Keratinocyte (primary cell): ENCODE results near the gene OSBPL10. TPM values are rescaled to one million over a fixed set of nuclear protein-coding genes. Genes with fewer than 3 reads are reported as not detected.

Source experiments
- DNase-seq: peaks from one replicate; pipeline ENCODE4 v3.0.0-alpha.2; 2011; ENCODE audit warnings: low read depth, missing footprints, low spot score
- FAIRE-seq: peaks from 2 replicates; lab custom pipeline; 2011; peaks lifted over from hg19 to GRCh38; lab: Jason Lieb, UNC
- H2AFZ ChIP-seq: 2 replicates; pipeline ENCODE4 v1.6.0; 2012; ENCODE audit warnings: low read length, control low read depth, inconsistent platforms; ENCODE audit not compliant: control insufficient read depth
- H3K27ac ChIP-seq: 2 replicates; pipeline ENCODE4 v1.5.1; 2011; ENCODE audit warnings: low read length; ENCODE audit not compliant: control insufficient read depth, insufficient read depth
- H3K27me3 ChIP-seq: 3 replicates; pipeline ENCODE4 v1.6.0; 2011; ENCODE audit warnings: low read length; ENCODE audit not compliant: control insufficient read depth, insufficient read depth; ENCODE audit errors: extremely low read depth
- H3K36me3 ChIP-seq, 2 experiments: 2 replicates in 1 of 2; 3 replicates in 1 of 2; pipeline ENCODE4 v1.5.1; 2011; ENCODE audit warnings: low read length in 2 of 2, mild to moderate bottlenecking in 1 of 2; ENCODE audit not compliant: control insufficient read depth in 2 of 2, insufficient read depth in 2 of 2; ENCODE audit errors: extremely low read depth in 1 of 2
- H3K4me1 ChIP-seq: 3 replicates; pipeline ENCODE4 v1.5.1; 2011; ENCODE audit warnings: low read length; ENCODE audit not compliant: control insufficient read depth, insufficient read depth; ENCODE audit errors: extremely low read depth
- H3K4me2 ChIP-seq: 3 replicates; pipeline ENCODE4 v1.6.0; 2011; ENCODE audit warnings: low read depth, low read length; ENCODE audit not compliant: control insufficient read depth, insufficient read depth; ENCODE audit errors: extremely low read depth
- H3K4me3 ChIP-seq, 3 experiments: fragments of 200-600 bp in 1 of 3; sonication (generic) in 1 of 3; 2 replicates in 2 of 3; 3 replicates in 1 of 3; pipeline ENCODE4 v1.5.1; 2011 to 2016; ENCODE audit warnings: low read length in 3 of 3, mild to moderate bottlenecking in 3 of 3, control low read depth in 2 of 3, inconsistent platforms in 1 of 3, low read depth in 1 of 3, mixed read lengths in 1 of 3, mixed run types in 1 of 3, moderate library complexity in 1 of 3; ENCODE audit not compliant: control insufficient read depth in 2 of 3, insufficient read depth in 2 of 3; ENCODE audit errors: extremely low read depth in 1 of 3
- H3K79me2 ChIP-seq: 2 replicates; pipeline ENCODE4 v1.6.0; 2012; ENCODE audit warnings: low read length; ENCODE audit not compliant: control insufficient read depth, insufficient read depth
- H3K9ac ChIP-seq: 3 replicates; pipeline ENCODE4 v1.6.0; 2011; ENCODE audit warnings: low read length; ENCODE audit not compliant: control insufficient read depth, insufficient read depth; ENCODE audit errors: extremely low read depth
- H3K9me1 ChIP-seq: 3 replicates; pipeline ENCODE4 v1.6.0; 2011; ENCODE audit warnings: low read length; ENCODE audit not compliant: control insufficient read depth, insufficient read depth; ENCODE audit errors: extremely low read depth
- H3K9me3 ChIP-seq: 2 replicates; pipeline ENCODE4 v1.5.1; 2012; ENCODE audit warnings: low read depth, low read length; ENCODE audit not compliant: control insufficient read depth
- H4K20me1 ChIP-seq: 3 replicates; pipeline ENCODE4 v1.6.0; 2011; ENCODE audit warnings: low read length; ENCODE audit not compliant: control insufficient read depth, insufficient read depth; ENCODE audit errors: extremely low read depth
- CTCF ChIP-seq, 3 experiments: IDR thresholded peaks in 1 of 3; conservative IDR thresholded peaks in 1 of 3; optimal IDR thresholded peaks in 1 of 3; 2 replicates in 2 of 3; 3 replicates in 1 of 3; pipeline versions ENCODE3 to v1.5.1; 2011; ENCODE audit warnings: low read length in 3 of 3, mild to moderate bottlenecking in 3 of 3, moderate library complexity in 2 of 3, control low read depth in 1 of 3, inconsistent platforms in 1 of 3; ENCODE audit not compliant: insufficient read depth in 2 of 3; ENCODE audit errors: extremely low read depth in 1 of 3
- EZH2 ChIP-seq: IDR thresholded peaks from one replicate; pipeline ENCODE4 v1.6.1; 2012; ENCODE audit warnings: inconsistent platforms, mild to moderate bottlenecking, low read length, moderate library complexity
- dilution Hi-C: fragments of 300-500 bp; cut with MboI; formaldehyde crosslinking; loops from one replicate; pipeline ENCODE4 v1.7.0; 2020; ENCODE audit warnings: low sequenced_read_pairs; ENCODE audit not compliant: extremely low pct_ligation_motif_present
- polyA plus RNA-seq, 5 experiments: library from polyadenylated mRNA; depleted of rRNA in 3 of 5; stranded (reverse) in 3 of 5; stranded (forward) in 1 of 5; unstranded in 1 of 5; fragments of >200 nt; gene quantifications; 1 replicate in 1 of 5; 2 replicates in 3 of 5; 3 replicates in 1 of 5; pipeline versions ENCODE4 v1.2.1 to v1.2.3, GENCODE V29; 2011 to 2012; ENCODE audit warnings: missing spikeins in 2 of 5, low read depth in 1 of 5, low replicate concordance in 1 of 5

The OSBPL10 gene
- polyA plus RNA-seq, 1 donor (not counting 4 experiments of a cell fraction or from before 2014, with no cell fraction given), result 50.1 TPM

GRCh38 chr3:31968369-31968926 is 12.6 kb downstream of the OSBPL10 start:
- H3K4me1 ChIP-seq, result peaks cover 37% of the 10 kb centered on the region
- no peak overlapping the region for H2AFZ ChIP-seq
- H3K27me3 ChIP-seq, result no peaks in the 10 kb centered on the region
- peak overlapping the region; percentile 76 for H3K9ac ChIP-seq
- FAIRE-seq (peak; percentile 57), DNase-seq (no peak)
- peak overlapping the region; percentile 96 for H3K4me2 ChIP-seq
- peaks cover 74% of the 10 kb centered on the region for H3K79me2 ChIP-seq
- H3K9me3 ChIP-seq, result no peaks in the 10 kb centered on the region
- peaks cover 0 to 6% of the 10 kb centered on the region in 2 experiments for H3K36me3 ChIP-seq
- TF ChIP-seq CTCF (optimal IDR thresholded peaks at IDR 0.05 in 1 of 3, IDR thresholded peaks at IDR 0.05 in 1 of 3, conservative IDR thresholded peaks at IDR 0.05 in 1 of 3; ENCODE audit: extremely low read depth in 1 of 3, insufficient read depth in 2 of 3, low read length in 3 of 3) (no peak), EZH2 (no peak)
- H3K9me1 ChIP-seq, result no peaks in the 10 kb centered on the region
- H3K27ac ChIP-seq, result peak overlapping the region; percentile 99
- H4K20me1 ChIP-seq, result no peaks in the 10 kb centered on the region
- peak overlapping the region; percentile 8 to 63 (median 45) for H3K4me3 ChIP-seq
- dilution Hi-C loops, result no loop called here

- FAIRE-seq, result no peak
- H3K79me2 ChIP-seq, result peaks cover 74% of the 10 kb centered on the region
These were observed 13.5 kb downstream of the OSBPL10 start for GRCh38 chr3:31967592-31967991.

More at GRCh38 chr3:31967592-31967991, 13.5 kb downstream of the OSBPL10 start:
- Histone ChIP-seq H3K9me1 (no peaks in the 10 kb centered on the region), H3K27me3 (no peaks in the 10 kb centered on the region), H2AFZ (no peak overlapping the region), H3K4me3 (peak overlapping the region in 1 of 3 experiments; percentile 11), H3K4me2 (peak overlapping the region; percentile 96), H3K27ac (peak overlapping the region; percentile 99), H3K36me3 (peaks cover 0 to 5% of the 10 kb centered on the region in 2 experiments), H3K9me3 (no peaks in the 10 kb centered on the region), H3K9ac (peak overlapping the region; percentile 76), H3K4me1 (peaks cover 46% of the 10 kb centered on the region), H4K20me1 (peaks cover 2% of the 10 kb centered on the region)
- DNase-seq, result no peak
- TF ChIP-seq EZH2 (no peak), CTCF (optimal IDR thresholded peaks at IDR 0.05 in 1 of 3, IDR thresholded peaks at IDR 0.05 in 1 of 3, conservative IDR thresholded peaks at IDR 0.05 in 1 of 3; ENCODE audit: extremely low read depth in 1 of 3, insufficient read depth in 2 of 3, low read length in 3 of 3) (no peak)
- dilution Hi-C loops, result no loop called here
